Upper lobe of left lung (tissue), 6 donors: ENCODE data around the gene FAM53B. TPM values are rescaled to one million over a fixed set of nuclear protein-coding genes. Genes with fewer than 3 reads are reported as not detected.

Experiments used
- ATAC-seq, 2 donors: fragments of 200-7000 bp; cut with Tn5 transposase; one replicate each; pipeline ENCODE4 v1.9.1; 2022; ENCODE audit warnings: mild to moderate bottlenecking in 2 of 2, moderate library complexity in 2 of 2; ENCODE audit not compliant: low FRiP score in 2 of 2
- DNase-seq, 2 donors: peaks; one replicate each; pipeline ENCODE4 v3.0.0-alpha.2; 2019 to 2020
- H3K27ac ChIP-seq, 4 donors: fragments of 200-600 bp; sonication (generic); one replicate each; pipeline ENCODE4 v1.5.1; 2016 to 2019
- H3K27me3 ChIP-seq, 4 donors: fragments of 200-600 bp; sonication (generic); one replicate each; pipeline ENCODE4 v1.5.1; 2017 to 2019
- H3K36me3 ChIP-seq, 4 donors: fragments of 200-600 bp; sonication (generic); one replicate each; pipeline ENCODE4 v1.5.1; 2016 to 2019
- H3K4me1 ChIP-seq, 4 donors: fragments of 200-600 bp; sonication (generic); one replicate each; pipeline ENCODE4 v1.5.1; 2018 to 2019
- H3K4me3 ChIP-seq, 4 donors: fragments of 200-600 bp; sonication (generic); one replicate each; pipeline ENCODE4 v1.5.1; 2017 to 2019; ENCODE audit warnings: mild to moderate bottlenecking in 2 of 4, moderate library complexity in 1 of 4
- H3K9me3 ChIP-seq, 4 donors: fragments of 200-600 bp; sonication (generic); one replicate each; pipeline ENCODE4 v1.5.1; 2018 to 2019
- EP300 ChIP-seq, 4 donors: sonication (generic); formaldehyde crosslinking; IDR thresholded peaks; one replicate each; pipeline ENCODE4 v1.5.1; 2017; ENCODE audit warnings: antibody characterized with exemption in 4 of 4, control low read depth in 2 of 4
- POLR2A ChIP-seq, 4 donors: fragments of 450-650 bp; IDR thresholded peaks; one replicate each; pipeline ENCODE4 v1.5.1; 2016 to 2017; ENCODE audit warnings: antibody characterized with exemption in 4 of 4, mild to moderate bottlenecking in 2 of 4
- POLR2AphosphoS5 ChIP-seq, 2 donors: sonication (generic); formaldehyde crosslinking; IDR thresholded peaks; one replicate each; pipeline ENCODE4 v1.5.1; 2017; ENCODE audit warnings: antibody characterized with exemption in 2 of 2
- WGBS, 2 donors: methylation state at CpG; one replicate each; pipeline ENCODE4 v1.1.5; 2017 to 2018; 5-methylcytosine and 5-hydroxymethylcytosine counted together
- total RNA-seq, 6 donors: library from RNA; depleted of rRNA in 4 of 6; stranded (reverse); fragments of >200 nt in 4 of 6; gene quantifications; one replicate each; pipeline versions ENCODE4 v1.1.0 to v1.2.1, GENCODE V29; 2016 to 2021
- TF ChIP-seq, protein P1 (sequence below), 6 experiments: fragments of 450-650 bp in 4 of 6; fragments of 200-600 bp in 2 of 6; sonication (generic) in 2 of 6; IDR thresholded peaks; one replicate each; pipeline ENCODE4 v1.5.1; 2016 to 2019; ENCODE audit warnings: antibody characterized with exemption in 6 of 6
- donor health status: DM: no; HTN: no; CAD: no; lungs with moderate emphysema.
- donor health status: DM: no; HTN: yes; CAD: no; lungs with severe emphysema.

The FAM53B gene
- total RNA-seq, 6 donors from 2014 or later, result 35.8 to 62.5 (median 47.8) TPM

GRCh38 chr10:124650263-124650662 is 93.9 kb downstream of the FAM53B start:
- Histone ChIP-seq H3K27ac (peak overlapping the region; percentile 37 to 87 (median 86)), H3K4me3 (no peak overlapping the region), H3K27me3 (no peaks in the 10 kb centered on the region), H3K36me3 (no peaks in the 10 kb centered on the region), H3K9me3 (no peaks in the 10 kb centered on the region), H3K4me1 (peaks cover 76 to 98% (median 85%) of the 10 kb centered on the region in 4 donors)
- WGBS, 2 donors, result 88 to 91% methylated on average over 12 of the region's 12 CpGs
- ATAC-seq (no peak), DNase-seq (no peak)
- TF ChIP-seq POLR2AphosphoS5 (IDR thresholded peaks at IDR 0.05) (no peak), POLR2A (IDR thresholded peaks at IDR 0.05) (no peak), EP300 (IDR thresholded peaks at IDR 0.05) (no peak)
- TF ChIP-seq, protein P1, sequence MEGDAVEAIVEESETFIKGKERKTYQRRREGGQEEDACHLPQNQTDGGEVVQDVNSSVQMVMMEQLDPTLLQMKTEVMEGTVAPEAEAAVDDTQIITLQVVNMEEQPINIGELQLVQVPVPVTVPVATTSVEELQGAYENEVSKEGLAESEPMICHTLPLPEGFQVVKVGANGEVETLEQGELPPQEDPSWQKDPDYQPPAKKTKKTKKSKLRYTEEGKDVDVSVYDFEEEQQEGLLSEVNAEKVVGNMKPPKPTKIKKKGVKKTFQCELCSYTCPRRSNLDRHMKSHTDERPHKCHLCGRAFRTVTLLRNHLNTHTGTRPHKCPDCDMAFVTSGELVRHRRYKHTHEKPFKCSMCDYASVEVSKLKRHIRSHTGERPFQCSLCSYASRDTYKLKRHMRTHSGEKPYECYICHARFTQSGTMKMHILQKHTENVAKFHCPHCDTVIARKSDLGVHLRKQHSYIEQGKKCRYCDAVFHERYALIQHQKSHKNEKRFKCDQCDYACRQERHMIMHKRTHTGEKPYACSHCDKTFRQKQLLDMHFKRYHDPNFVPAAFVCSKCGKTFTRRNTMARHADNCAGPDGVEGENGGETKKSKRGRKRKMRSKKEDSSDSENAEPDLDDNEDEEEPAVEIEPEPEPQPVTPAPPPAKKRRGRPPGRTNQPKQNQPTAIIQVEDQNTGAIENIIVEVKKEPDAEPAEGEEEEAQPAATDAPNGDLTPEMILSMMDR (IDR thresholded peaks at IDR 0.05), result no peak

- TF ChIP-seq POLR2A (IDR thresholded peaks at IDR 0.05) (no peak), EP300 (IDR thresholded peaks at IDR 0.05) (no peak), POLR2AphosphoS5 (IDR thresholded peaks at IDR 0.05) (peak in 1 of 2 donors; percentile 45)
- Histone ChIP-seq H3K27me3 (no peaks in the 10 kb centered on the region), H3K4me1 (peaks cover 81 to 96% (median 87%) of the 10 kb centered on the region in 4 donors)
Observed at GRCh38 chr10:124649214-124649613, 95.0 kb downstream of the FAM53B start.

GRCh38 chr10:124648738-124649137 is 95.4 kb downstream of the FAM53B start:
- Histone ChIP-seq H3K27me3 (no peaks in the 10 kb centered on the region), H3K9me3 (no peaks in the 10 kb centered on the region), H3K36me3 (no peaks in the 10 kb centered on the region), H3K4me1 (peaks cover 81 to 96% (median 84%) of the 10 kb centered on the region in 4 donors), H3K4me3 (no peak overlapping the region), H3K27ac (peak overlapping the region; percentile 80 to 87 (median 86))
- TF ChIP-seq, protein P1 (IDR thresholded peaks at IDR 0.05), result no peak
- TF ChIP-seq POLR2A (IDR thresholded peaks at IDR 0.05), result peak in 1 of 4 donors; percentile 7
- TF ChIP-seq EP300 (IDR thresholded peaks at IDR 0.05), result no peak
- TF ChIP-seq POLR2AphosphoS5 (IDR thresholded peaks at IDR 0.05), result no peak
- peak in 1 of 2 donors; percentile 81 for DNase-seq
- ATAC-seq, result peak in 1 of 2 donors; percentile 40
- 49 to 50% methylated on average over 8 to 9 of the region's 9 CpGs for WGBS, 2 donors

More at GRCh38 chr10:124649214-124649613, 95.0 kb downstream of the FAM53B start:
- DNase-seq (no peak), ATAC-seq (no peak)
- H3K27ac ChIP-seq, result peak overlapping the region; percentile 80 to 87 (median 86)
- WGBS, 2 donors, result 40 to 47% methylated on average over 5 of the region's 5 CpGs
- no peaks in the 10 kb centered on the region for H3K9me3 ChIP-seq
- H3K4me3 ChIP-seq, result no peak overlapping the region
- H3K36me3 ChIP-seq, result no peaks in the 10 kb centered on the region

- TF ChIP-seq POLR2A (IDR thresholded peaks at IDR 0.05) (no peak), EP300 (IDR thresholded peaks at IDR 0.05) (no peak), POLR2AphosphoS5 (IDR thresholded peaks at IDR 0.05) (no peak)
- TF ChIP-seq, protein P1 (IDR thresholded peaks at IDR 0.05), result no peak
- 46 to 72% methylated on average over 5 to 7 of the region's 7 CpGs for WGBS, 2 donors
- Histone ChIP-seq H3K4me1 (peaks cover 75 to 94% (median 77%) of the 10 kb centered on the region in 4 donors), H3K27ac (peak overlapping the region; percentile 80 to 87 (median 86)), H3K4me3 (no peak overlapping the region), H3K9me3 (no peaks in the 10 kb centered on the region), H3K27me3 (no peaks in the 10 kb centered on the region), H3K36me3 (no peaks in the 10 kb centered on the region)
- ATAC-seq (no peak), DNase-seq (no peak)
Observed at GRCh38 chr10:124648131-124648475, 96.1 kb downstream of the FAM53B start.

DNA sequence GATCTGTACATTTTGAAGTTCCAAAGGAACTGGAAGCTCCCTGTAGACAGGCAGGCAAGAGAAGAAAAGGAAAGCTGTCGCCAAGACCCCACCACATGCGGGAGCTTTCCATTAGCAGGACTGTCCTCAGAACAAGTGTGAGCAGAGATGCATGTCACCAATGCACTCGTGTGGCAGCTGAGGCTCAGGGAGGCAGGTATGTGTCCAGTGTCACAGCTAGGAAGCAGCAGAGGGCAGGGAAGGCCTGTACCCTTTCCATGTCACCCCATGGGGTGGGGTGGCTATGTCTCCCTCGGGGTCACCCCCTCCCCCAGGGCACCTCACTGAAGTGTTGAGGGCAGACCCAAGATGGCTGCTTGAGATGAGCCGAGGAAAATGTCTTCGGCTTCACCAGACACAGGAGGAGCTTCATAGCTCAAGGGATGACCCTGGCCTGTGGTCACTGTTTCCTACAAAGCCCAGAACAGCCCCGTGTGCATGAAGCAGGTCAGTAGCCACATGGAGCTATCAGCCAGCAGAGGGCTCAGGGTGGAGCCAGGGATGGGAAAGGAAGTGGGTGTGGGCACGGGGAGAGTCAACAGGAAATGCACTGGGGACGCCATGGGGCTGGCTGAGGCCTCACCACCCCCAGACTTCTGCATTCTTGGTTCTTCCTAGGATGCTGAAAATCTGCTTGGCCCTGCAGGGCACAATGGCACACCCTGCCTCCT is 96.6 kb downstream of the FAM53B start:
- H3K36me3 ChIP-seq, result no peaks in the 10 kb centered on the region
- no peaks in the 10 kb centered on the region for H3K27me3 ChIP-seq
- 12 to 53% methylated on average over 4 to 9 of the region's 9 CpGs for WGBS, 2 donors
- H3K9me3 ChIP-seq, result no peaks in the 10 kb centered on the region
- peak; percentile 77 to 88 for TF ChIP-seq POLR2AphosphoS5 (IDR thresholded peaks at IDR 0.05)
- TF ChIP-seq POLR2A (IDR thresholded peaks at IDR 0.05), result peak in 1 of 4 donors; percentile 30
- peak in 2 of 4 donors; percentile 85 to 88 for TF ChIP-seq EP300 (IDR thresholded peaks at IDR 0.05)
- TF ChIP-seq, protein P1 (IDR thresholded peaks at IDR 0.05), result peak; percentile 30 to 63 (median 54)
- DNase-seq (peak in 1 of 2 donors; percentile 91), ATAC-seq (peak; percentile 83 to 86)
- no peak overlapping the region for H3K4me3 ChIP-seq
- H3K4me1 ChIP-seq, result peaks cover 73 to 91% (median 73%) of the 10 kb centered on the region in 4 donors
- H3K27ac ChIP-seq, result peak overlapping the region; percentile 80 to 87 (median 86)
